Umbilical cord (tissue), 2 donors: Measurements from ENCODE around the gene PLCH2. TPM values are rescaled to one million over a fixed set of nuclear protein-coding genes. Genes with fewer than 3 reads are reported as not detected.
"Not testable (repeated sequence)": the region's sequence is repeated elsewhere in the genome, so short reads cannot be mapped to it uniquely, and the experiment has no call there.

Experiments used
- DNase-seq: peaks from one replicate; pipeline ENCODE4 v3.0.0-alpha.2; 2015; ENCODE audit warnings: low spot score
- total RNA-seq: library from RNA; depleted of rRNA; stranded (reverse); fragments of >200 nt; gene quantifications from one replicate; pipeline ENCODE4 v1.2.3, GENCODE V29; 2014; ENCODE audit warnings: low replicate concordance; ENCODE audit not compliant: insufficient read depth

Gene PLCH2
- 11.1 TPM for total RNA-seq

GRCh38 chr1:2476061-2476999 is at the start of gene PLCH2:
PLCH2 (plus strand) TSS chr1:2476289; CDS start chr1:2476589, 300 bp downstream.
- peak; percentile 76 for DNase-seq

- no peak for DNase-seq
These were observed 49.5 kb upstream of the PLCH2 start for GRCh38 chr1:2426540-2426939.

- no peak for DNase-seq
These were observed 49.0 kb upstream of the PLCH2 start for GRCh38 chr1:2427051-2427450.

GRCh38 chr1:2427976-2428375 is 48.1 kb upstream of the PLCH2 start:
- no peak for DNase-seq

GRCh38 chr1:2428490-2428889 is 47.6 kb upstream of the PLCH2 start:
- DNase-seq: no peak

- DNase-seq: no peak
These were observed 46.1 kb upstream of the PLCH2 start for GRCh38 chr1:2429780-2430591.

GRCh38 chr1:2430592-2430973 is 45.5 kb upstream of the PLCH2 start:
- DNase-seq: no peak

GRCh38 chr1:2431103-2431502 is 45.0 kb upstream of the PLCH2 start:
- DNase-seq: peak; percentile 80

- DNase-seq: peak; percentile 58
These were observed 44.6 kb upstream of the PLCH2 start for GRCh38 chr1:2431518-2431917.

GRCh38 chr1:2432441-2432844 is 43.6 kb upstream of the PLCH2 start:
- DNase-seq: no peak

- DNase-seq: no peak
These were observed 42.9 kb upstream of the PLCH2 start for GRCh38 chr1:2433196-2433595.

- DNase-seq: no peak
These were observed 42.0 kb upstream of the PLCH2 start for GRCh38 chr1:2433936-2434655.

- no peak for DNase-seq
These were observed 41.0 kb upstream of the PLCH2 start for GRCh38 chr1:2435091-2435490.

- no peak for DNase-seq
These were observed 40.2 kb upstream of the PLCH2 start for GRCh38 chr1:2435746-2436355.

GRCh38 chr1:2436876-2437275 is 39.2 kb upstream of the PLCH2 start:
- no peak for DNase-seq

GRCh38 chr1:2437617-2438016 is 38.5 kb upstream of the PLCH2 start:
- no peak for DNase-seq

- no peak for DNase-seq
These were observed 38.1 kb upstream of the PLCH2 start for GRCh38 chr1:2438038-2438437.

- DNase-seq: no peak
These were observed 37.4 kb upstream of the PLCH2 start for GRCh38 chr1:2438641-2439040.

GRCh38 chr1:2439369-2439768 is 36.7 kb upstream of the PLCH2 start:
- no peak for DNase-seq

- DNase-seq: not testable (repeated sequence)
These were observed 35.7 kb upstream of the PLCH2 start for GRCh38 chr1:2440346-2440745.

- DNase-seq: no peak
These were observed 34.3 kb upstream of the PLCH2 start for GRCh38 chr1:2441746-2442145.
